Mucosa of descending colon (tissue), 3 donors: Measurements from ENCODE around the gene ACY1. TPM values are rescaled to one million over a fixed set of nuclear protein-coding genes. Genes with fewer than 3 reads are reported as not detected.
A peak's percentile ranks its signal among the peaks of the same experiment; 100 is the strongest.

Experiments used
- ATAC-seq: fragments of 200-7000 bp; cut with Tn5 transposase; one replicate; pipeline ENCODE4 v1.9.1; 2020; ENCODE audit warnings: mild to moderate bottlenecking, moderate library complexity
- DNase-seq, 3 donors: peaks; one replicate each; pipeline ENCODE4 v3.0.0-alpha.2; 2020
- H3K36me3 ChIP-seq: fragments of 200-600 bp; one replicate; pipeline ENCODE4 v1.8.0; 2021; ENCODE audit warnings: low read depth, mild to moderate bottlenecking
- H3K4me1 ChIP-seq: fragments of 200-600 bp; one replicate; pipeline ENCODE4 v1.8.0; 2021; ENCODE audit warnings: low read depth, mild to moderate bottlenecking
- H3K4me3 ChIP-seq: fragments of 200-600 bp; one replicate; pipeline ENCODE4 v1.8.0; 2021; ENCODE audit warnings: mild to moderate bottlenecking
- H3K9me3 ChIP-seq: fragments of 200-600 bp; one replicate; pipeline ENCODE4 v1.8.0; 2021; ENCODE audit warnings: mild to moderate bottlenecking
- intact Hi-C, 2 donors: fragments of 100-400 bp; cut with DNase I in 1 of 2; cut with micrococcal nuclease in 1 of 2; formaldehyde crosslinking; loops; one replicate each; pipeline versions ENCODE4 v1.11.0 to v1.11.1; 2022; cut with DNase I, micrococcal nuclease
- total RNA-seq, 3 donors: library from RNA; stranded (reverse); fragmentation: NEBNext Ultra II Directional in 2 of 3; extraction: Animal tissue kit (Norgen Biotek cat#: 25700) in 2 of 3; gene quantifications; one replicate each; pipeline versions ENCODE4 v1.2.1 to v1.2.4, GENCODE V29; 2021 to 2023
- TF ChIP-seq, protein P1 (sequence below): fragments of 200-600 bp; IDR thresholded peaks from one replicate; pipeline ENCODE4 v1.8.0; 2022; ENCODE audit warnings: antibody characterized with exemption, mild to moderate bottlenecking
- donor health status: DM: no; HTN: no; CAD: no; lungs with moderate emphysema.
- donor health status: DM: no; HTN: no; CAD: no.
- donor health status: DM: no; HTN: yes; CAD: no.

ACY1 gene
- total RNA-seq, 3 donors from 2014 or later = 79.9 to 180 (median 133) TPM

DNA sequence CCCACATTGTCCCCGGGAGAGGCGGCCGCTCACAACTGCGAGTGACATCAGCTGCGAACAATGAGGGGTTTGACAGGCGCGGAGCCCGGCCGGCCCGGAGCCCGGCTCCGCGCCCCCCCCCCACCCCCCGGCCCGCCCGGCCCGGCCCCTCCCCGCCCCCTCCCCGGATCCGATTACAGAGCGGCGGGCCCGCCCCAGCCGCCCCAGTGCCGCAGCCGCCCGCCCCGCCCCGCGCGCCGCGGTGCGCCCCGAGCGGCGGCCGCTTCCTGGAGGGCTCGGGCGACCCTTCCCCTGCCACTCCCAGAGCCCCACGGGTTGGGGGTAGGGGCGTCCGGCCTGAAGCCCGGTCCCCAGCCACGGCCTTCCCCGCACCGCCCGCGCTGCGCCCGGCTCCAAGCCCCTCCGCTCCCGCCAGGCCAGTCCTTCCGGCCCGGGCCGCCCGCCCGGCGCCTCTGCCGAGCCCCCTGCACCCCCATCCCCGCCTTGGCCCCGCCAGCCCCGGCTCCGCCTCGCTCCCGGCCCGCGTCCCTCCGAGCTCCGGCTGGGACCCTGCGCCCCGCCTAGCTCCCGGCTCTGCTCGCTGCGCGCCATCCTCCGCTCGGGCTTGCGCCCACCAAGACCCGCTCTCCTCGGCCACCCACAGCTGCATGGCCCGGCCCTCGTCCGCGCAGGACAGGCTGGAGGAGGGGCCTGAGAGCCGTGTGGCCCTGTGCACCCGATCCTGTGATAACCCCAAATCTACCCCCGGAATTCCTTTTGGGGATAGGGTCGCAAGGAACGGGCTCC lies 15.8 kb upstream of the ACY1 start, which contains the start of gene PCBP4:
Gene PCBP4, minus strand, starts transcription at position 71 of the 786 bp plus-strand sequence. CDS start 6,214 bp downstream, outside the sequence.
- DNase-seq (peak; percentile 59 to 75 (median 67)), ATAC-seq (peak; percentile 77)
- TF ChIP-seq, protein P1, sequence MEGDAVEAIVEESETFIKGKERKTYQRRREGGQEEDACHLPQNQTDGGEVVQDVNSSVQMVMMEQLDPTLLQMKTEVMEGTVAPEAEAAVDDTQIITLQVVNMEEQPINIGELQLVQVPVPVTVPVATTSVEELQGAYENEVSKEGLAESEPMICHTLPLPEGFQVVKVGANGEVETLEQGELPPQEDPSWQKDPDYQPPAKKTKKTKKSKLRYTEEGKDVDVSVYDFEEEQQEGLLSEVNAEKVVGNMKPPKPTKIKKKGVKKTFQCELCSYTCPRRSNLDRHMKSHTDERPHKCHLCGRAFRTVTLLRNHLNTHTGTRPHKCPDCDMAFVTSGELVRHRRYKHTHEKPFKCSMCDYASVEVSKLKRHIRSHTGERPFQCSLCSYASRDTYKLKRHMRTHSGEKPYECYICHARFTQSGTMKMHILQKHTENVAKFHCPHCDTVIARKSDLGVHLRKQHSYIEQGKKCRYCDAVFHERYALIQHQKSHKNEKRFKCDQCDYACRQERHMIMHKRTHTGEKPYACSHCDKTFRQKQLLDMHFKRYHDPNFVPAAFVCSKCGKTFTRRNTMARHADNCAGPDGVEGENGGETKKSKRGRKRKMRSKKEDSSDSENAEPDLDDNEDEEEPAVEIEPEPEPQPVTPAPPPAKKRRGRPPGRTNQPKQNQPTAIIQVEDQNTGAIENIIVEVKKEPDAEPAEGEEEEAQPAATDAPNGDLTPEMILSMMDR = no peak
- peaks cover 16% of the 10 kb centered on the region for H3K4me1 ChIP-seq
- H3K9me3 ChIP-seq = no peaks in the 10 kb centered on the region
- no peaks in the 10 kb centered on the region for H3K36me3 ChIP-seq
- intact Hi-C loops = no loop called here
- H3K4me3 ChIP-seq = peak within 1 kb of the TSS; percentile 50

DNA sequence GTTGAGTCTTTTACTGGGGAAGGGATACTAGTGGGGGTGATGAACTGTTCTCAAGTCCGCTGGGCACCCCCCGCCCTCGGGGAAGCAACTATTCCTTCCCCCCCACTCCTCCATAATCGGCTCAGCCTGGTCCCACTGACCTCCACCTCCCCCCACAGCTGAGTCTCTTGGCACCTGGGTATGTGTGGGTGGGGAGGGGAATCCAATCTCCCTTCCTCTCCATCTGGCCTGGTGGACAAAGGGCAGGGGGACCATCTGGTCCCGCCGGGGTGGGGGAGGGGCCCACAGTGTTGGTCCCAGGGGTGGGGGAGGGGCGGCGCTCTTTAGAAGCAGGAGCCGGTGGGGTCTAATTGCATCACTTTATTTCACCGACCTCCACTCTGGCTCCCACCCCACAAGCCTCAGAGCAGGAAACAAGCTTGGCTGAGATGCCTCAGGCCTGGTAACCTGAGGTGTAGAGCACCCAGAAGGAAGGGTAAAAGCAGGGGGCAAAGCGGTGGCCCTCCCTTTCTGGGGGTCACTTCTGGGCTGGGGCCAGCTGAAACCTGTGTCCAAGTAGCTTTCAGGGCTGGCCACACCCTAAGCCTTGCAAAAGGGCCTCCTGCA lies 15.1 kb upstream of the ACY1 start:
- TF ChIP-seq, protein P1 = no peak
- DNase-seq (peak in 1 of 3 donors; percentile 45), ATAC-seq (peak; percentile 6)
- Histone ChIP-seq H3K4me1 (peaks cover 17% of the 10 kb centered on the region), H3K36me3 (no peaks in the 10 kb centered on the region), H3K9me3 (no peaks in the 10 kb centered on the region), H3K4me3 (peak overlapping the region; percentile 50)
- intact Hi-C loops = no loop called here

DNA sequence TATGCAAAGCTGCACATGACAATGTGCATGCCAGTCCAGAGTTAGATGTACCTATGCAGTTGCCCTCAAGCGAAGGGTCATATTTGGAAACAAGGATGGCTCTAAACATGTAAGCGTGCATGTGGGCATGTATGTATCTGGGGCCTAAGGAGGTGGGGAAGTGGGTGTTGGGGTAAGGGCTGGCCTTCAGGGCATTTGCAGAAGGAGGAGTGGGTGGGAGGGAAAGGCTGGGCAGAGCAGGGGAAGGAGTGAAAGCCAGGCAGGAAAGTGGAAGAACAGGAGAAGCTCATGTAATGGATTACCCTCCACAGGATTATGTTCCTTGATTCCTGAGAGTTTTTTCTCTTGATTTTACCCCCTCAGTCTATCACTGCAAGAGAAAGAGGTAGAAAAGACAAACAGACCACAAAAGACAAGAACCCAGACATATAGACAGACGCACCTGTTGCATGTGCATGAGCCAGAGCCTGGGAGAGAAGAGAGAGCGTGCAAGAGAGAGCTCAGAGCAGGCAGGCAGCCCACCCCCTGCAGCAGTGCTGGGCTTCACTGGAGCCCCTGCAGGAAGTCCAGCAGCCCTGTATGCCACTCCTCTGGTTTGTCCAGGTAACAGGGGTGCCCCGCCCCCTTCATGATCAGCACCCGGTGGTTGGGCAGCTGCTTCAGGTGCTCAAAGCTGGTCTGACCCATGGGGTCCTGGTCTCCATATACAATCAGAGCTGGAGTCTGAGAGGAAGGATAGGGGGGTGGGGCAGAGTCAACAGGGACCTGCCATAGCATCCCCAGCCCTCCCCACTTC lies 14.3 kb upstream of the ACY1 start:
- TF ChIP-seq, protein P1 = no peak
- no peaks in the 10 kb centered on the region for H3K36me3 ChIP-seq
- ATAC-seq (no peak), DNase-seq (peak in 1 of 3 donors; percentile 35)
- H3K4me1 ChIP-seq = peaks cover 17% of the 10 kb centered on the region
- intact Hi-C loops = no loop called here
- H3K9me3 ChIP-seq = no peaks in the 10 kb centered on the region
- no peak overlapping the region for H3K4me3 ChIP-seq

DNA sequence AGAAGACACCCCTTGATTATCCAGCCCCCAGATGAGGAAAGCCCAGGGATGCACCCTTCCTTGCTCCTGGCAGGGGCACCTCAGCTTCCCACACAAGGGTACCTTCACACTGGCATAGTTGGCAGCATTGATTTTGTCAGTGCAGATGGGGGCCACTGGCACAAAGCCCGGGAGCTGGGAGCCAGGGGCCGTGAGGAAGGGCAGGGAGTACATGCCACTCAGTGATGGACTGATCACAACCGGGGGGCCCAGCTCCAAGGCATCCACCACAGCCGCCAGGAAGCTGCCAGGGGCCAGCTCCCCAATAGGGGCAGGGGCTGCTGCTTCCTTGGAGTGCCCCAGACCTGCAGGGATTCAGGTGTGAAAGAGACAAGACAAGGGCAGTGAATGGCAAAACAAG lies 13.5 kb upstream of the ACY1 start:
- Histone ChIP-seq H3K4me3 (no peak overlapping the region), H3K36me3 (no peaks in the 10 kb centered on the region), H3K4me1 (peaks cover 17% of the 10 kb centered on the region), H3K9me3 (no peaks in the 10 kb centered on the region)
- intact Hi-C loops = no loop called here
- TF ChIP-seq, protein P1 = no peak
- DNase-seq (peak in 1 of 3 donors; percentile 27), ATAC-seq (no peak)

DNA sequence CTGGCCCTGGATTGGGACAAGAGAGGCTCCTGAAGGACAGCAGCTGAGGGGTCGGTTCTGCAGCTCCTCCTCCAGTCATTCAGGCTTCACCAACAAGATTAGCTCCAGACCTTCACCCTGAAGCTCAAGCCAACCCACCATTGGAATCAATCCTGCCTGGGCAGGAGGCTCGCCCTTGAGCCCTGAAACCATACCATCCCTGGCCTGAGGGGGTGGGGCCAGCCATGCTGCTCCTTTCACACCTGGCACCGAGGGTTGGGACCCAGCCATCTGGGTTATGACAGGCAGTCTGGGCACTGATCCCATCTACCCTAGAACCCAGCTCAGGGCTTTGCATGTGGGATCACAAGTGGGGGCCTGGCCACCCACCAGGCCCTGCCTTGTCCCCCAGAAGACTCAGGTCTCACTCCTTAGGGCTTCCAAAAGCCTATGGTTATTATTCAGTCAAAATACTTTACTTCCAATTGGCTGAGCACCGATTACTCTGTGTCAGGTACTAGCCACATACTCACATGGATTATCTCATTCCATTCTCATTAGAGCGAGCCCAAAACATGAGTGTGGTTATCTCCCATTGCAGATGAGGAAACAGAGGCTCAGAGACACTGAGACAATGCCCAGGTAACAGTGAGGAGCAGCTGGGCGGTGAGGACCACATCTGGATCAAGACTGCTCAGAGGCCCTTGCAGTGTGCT lies 12.6 kb upstream of the ACY1 start:
- Histone ChIP-seq H3K9me3 (no peaks in the 10 kb centered on the region), H3K4me3 (no peak overlapping the region), H3K36me3 (no peaks in the 10 kb centered on the region), H3K4me1 (peaks cover 20% of the 10 kb centered on the region)
- DNase-seq (peak in 2 of 3 donors; percentile 48 to 56), ATAC-seq (no peak)
- intact Hi-C loops = no loop called here
- TF ChIP-seq, protein P1 = no peak
